GM12891 (cell line): ENCODE measurements around the gene FBXL15.

Experiments used
- PAX5 ChIP-seq: IDR thresholded peaks from 2 replicates; pipeline ENCODE4 v1.6.1; 2011; ENCODE audit warnings: low read length, moderate library complexity, mild to moderate bottlenecking; ENCODE audit not compliant: insufficient read depth, severe bottlenecking
- POLR2A ChIP-seq: IDR thresholded peaks from 2 replicates; pipeline ENCODE4 v1.6.1; 2011; ENCODE audit warnings: low read depth, low read length, control low read depth
- POLR2AphosphoS5 ChIP-seq: IDR thresholded peaks from 2 replicates; pipeline ENCODE4 v1.6.1; 2011; ENCODE audit warnings: low read depth, low read length, control low read depth
- SPI1 ChIP-seq: IDR thresholded peaks from 2 replicates; pipeline ENCODE4 v1.6.1; 2011; ENCODE audit warnings: low read depth, low read length, control low read depth

- no peak for TF ChIP-seq PAX5
- peak; percentile 72; the same call in 1 of the 2 replicates for TF ChIP-seq POLR2AphosphoS5
- no peak; the same call in none of the 2 replicates for TF ChIP-seq POLR2A
- no peak for TF ChIP-seq SPI1
Measured at GRCh38 chr10:102405632-102406031, 15.0 kb upstream of the FBXL15 start.
